Fibroblast of lung (primary cell): Measurements from ENCODE around the gene THOC5. TPM values are rescaled to one million over a fixed set of nuclear protein-coding genes. Genes with fewer than 3 reads are reported as not detected.

ENCODE experiments used
- DNase-seq, 2 donors: peaks; one replicate each; pipeline versions ENCODE4 v3.0.0 to v3.0.0-alpha.2; 2010; ENCODE audit warnings: low read depth in 2 of 2
- H2AFZ ChIP-seq: 2 replicates; pipeline ENCODE4 v1.5.1; 2012; ENCODE audit warnings: low read length, control low read depth, inconsistent platforms
- H3K27ac ChIP-seq: 2 replicates; pipeline ENCODE4 v1.5.1; 2011; ENCODE audit warnings: low read length, control low read depth; ENCODE audit not compliant: insufficient read depth
- H3K27me3 ChIP-seq: 2 replicates; pipeline ENCODE4 v1.5.1; 2011; ENCODE audit warnings: mild to moderate bottlenecking, low read length; ENCODE audit not compliant: control insufficient read depth, insufficient read depth
- H3K36me3 ChIP-seq: 2 replicates; pipeline ENCODE4 v1.5.1; 2011; ENCODE audit warnings: low read length; ENCODE audit not compliant: control insufficient read depth, insufficient read depth
- H3K4me1 ChIP-seq: 2 replicates; pipeline ENCODE4 v1.5.1; 2011; ENCODE audit warnings: low read length; ENCODE audit not compliant: control insufficient read depth, insufficient read depth; ENCODE audit errors: extremely low read depth
- H3K4me2 ChIP-seq: 2 replicates; pipeline ENCODE4 v1.5.1; 2011; ENCODE audit warnings: low read length, control low read depth; ENCODE audit not compliant: insufficient read depth; ENCODE audit errors: extremely low read depth
- H3K4me3 ChIP-seq, 4 experiments: fragments of 200-600 bp in 1 of 4; sonication (generic) in 1 of 4; replicated peaks in 1 of 4; 2 replicates each; pipeline ENCODE4 v1.5.1; 2011 to 2016; ENCODE audit warnings: low read length in 4 of 4, low read depth in 3 of 4, mild to moderate bottlenecking in 3 of 4, control low read depth in 2 of 4, inconsistent platforms in 1 of 4, mixed read lengths in 1 of 4; ENCODE audit not compliant: insufficient read depth in 1 of 4; ENCODE audit errors: control extremely low read depth in 1 of 4
- H3K79me2 ChIP-seq: 2 replicates; pipeline ENCODE4 v1.5.1; 2012; ENCODE audit warnings: mild to moderate bottlenecking, low read length, inconsistent platforms; ENCODE audit not compliant: control insufficient read depth, insufficient read depth
- H3K9ac ChIP-seq: 2 replicates; pipeline ENCODE4 v1.5.1; 2011; ENCODE audit warnings: mild to moderate bottlenecking, low read length, control low read depth; ENCODE audit not compliant: insufficient read depth
- H3K9me3 ChIP-seq: 2 replicates; pipeline ENCODE4 v1.5.1; 2012; ENCODE audit warnings: low read depth, low read length; ENCODE audit not compliant: control insufficient read depth, insufficient read depth
- H4K20me1 ChIP-seq: 2 replicates; pipeline ENCODE4 v1.5.1; 2011; ENCODE audit warnings: low read length; ENCODE audit not compliant: control insufficient read depth, insufficient read depth; ENCODE audit errors: extremely low read depth
- EZH2 ChIP-seq: IDR thresholded peaks from 2 replicates; pipeline ENCODE4 v1.5.1; 2012; ENCODE audit warnings: low read length, control low read depth, mild to moderate bottlenecking; ENCODE audit errors: missing control alignments
- polyA plus RNA-seq, 2 donors: library from polyadenylated mRNA; depleted of rRNA in 1 of 2; stranded (reverse) in 1 of 2; unstranded in 1 of 2; fragments of >200 nt; gene quantifications; 2 replicates each; pipeline ENCODE4 v1.2.1, GENCODE V29; 2011 to 2012; ENCODE audit warnings: missing spikeins in 1 of 2
- total RNA-seq: library from RNA; depleted of rRNA; stranded (reverse); fragments of >200 nt; gene quantifications from 2 replicates; pipeline ENCODE4 v1.2.1, GENCODE V29; 2014
- TF ChIP-seq, protein P1 (sequence below), 2 donors: IDR thresholded peaks in 1 of 2; conservative IDR thresholded peaks in 1 of 2; 1 replicate in 1 of 2; 2 replicates in 1 of 2; pipeline ENCODE4 v1.5.1; 2011 to 2012; ENCODE audit warnings: low read length in 2 of 2, control low read depth in 1 of 2, inconsistent platforms in 1 of 2, low read depth in 1 of 2, mild to moderate bottlenecking in 1 of 2

Gene THOC5
- total and polyA plus RNA-seq, 2 donors (not counting 1 experiment from before 2014, with no cell fraction given): 52.8 to 60.7 TPM

DNA sequence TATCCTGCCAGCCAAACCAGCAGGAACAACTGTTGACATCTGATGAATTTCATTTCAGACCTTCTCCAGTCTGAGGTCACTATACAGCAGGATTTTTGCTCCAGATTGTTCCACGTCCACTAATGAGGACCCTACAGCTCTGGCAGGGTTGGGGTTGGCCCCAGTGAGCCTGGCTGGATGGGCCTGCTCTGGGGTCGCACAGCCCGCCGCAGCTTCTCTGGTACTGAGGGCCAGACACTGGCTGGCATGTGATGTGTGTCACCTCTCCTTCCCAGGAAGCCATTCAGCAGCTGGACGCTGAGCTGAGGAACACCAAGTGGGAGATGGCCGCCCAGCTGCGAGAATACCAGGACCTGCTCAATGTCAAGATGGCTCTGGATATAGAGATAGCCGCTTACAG is 68.1 kb downstream of the THOC5 start:
- H2AFZ ChIP-seq: no peak overlapping the region
- H3K9ac ChIP-seq: no peak overlapping the region
- H3K27me3 ChIP-seq: peaks cover 16% of the 10 kb centered on the region
- no peak overlapping the region for H3K4me2 ChIP-seq
- H3K79me2 ChIP-seq: no peaks in the 10 kb centered on the region
- no peak overlapping the region for H3K27ac ChIP-seq
- no peak for DNase-seq
- no peak overlapping the region for H3K4me3 ChIP-seq
- H3K9me3 ChIP-seq: no peaks in the 10 kb centered on the region
- no peaks in the 10 kb centered on the region for H4K20me1 ChIP-seq
- no peaks in the 10 kb centered on the region for H3K4me1 ChIP-seq
- TF ChIP-seq, protein P1, sequence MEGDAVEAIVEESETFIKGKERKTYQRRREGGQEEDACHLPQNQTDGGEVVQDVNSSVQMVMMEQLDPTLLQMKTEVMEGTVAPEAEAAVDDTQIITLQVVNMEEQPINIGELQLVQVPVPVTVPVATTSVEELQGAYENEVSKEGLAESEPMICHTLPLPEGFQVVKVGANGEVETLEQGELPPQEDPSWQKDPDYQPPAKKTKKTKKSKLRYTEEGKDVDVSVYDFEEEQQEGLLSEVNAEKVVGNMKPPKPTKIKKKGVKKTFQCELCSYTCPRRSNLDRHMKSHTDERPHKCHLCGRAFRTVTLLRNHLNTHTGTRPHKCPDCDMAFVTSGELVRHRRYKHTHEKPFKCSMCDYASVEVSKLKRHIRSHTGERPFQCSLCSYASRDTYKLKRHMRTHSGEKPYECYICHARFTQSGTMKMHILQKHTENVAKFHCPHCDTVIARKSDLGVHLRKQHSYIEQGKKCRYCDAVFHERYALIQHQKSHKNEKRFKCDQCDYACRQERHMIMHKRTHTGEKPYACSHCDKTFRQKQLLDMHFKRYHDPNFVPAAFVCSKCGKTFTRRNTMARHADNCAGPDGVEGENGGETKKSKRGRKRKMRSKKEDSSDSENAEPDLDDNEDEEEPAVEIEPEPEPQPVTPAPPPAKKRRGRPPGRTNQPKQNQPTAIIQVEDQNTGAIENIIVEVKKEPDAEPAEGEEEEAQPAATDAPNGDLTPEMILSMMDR (conservative IDR thresholded peaks at IDR 0.05 in 1 of 2, IDR thresholded peaks at IDR 0.05 in 1 of 2; ENCODE audit: low read depth in 1 of 2, low read length in 2 of 2): no peak
- no peak for TF ChIP-seq EZH2
- H3K36me3 ChIP-seq: no peaks in the 10 kb centered on the region

DNA sequence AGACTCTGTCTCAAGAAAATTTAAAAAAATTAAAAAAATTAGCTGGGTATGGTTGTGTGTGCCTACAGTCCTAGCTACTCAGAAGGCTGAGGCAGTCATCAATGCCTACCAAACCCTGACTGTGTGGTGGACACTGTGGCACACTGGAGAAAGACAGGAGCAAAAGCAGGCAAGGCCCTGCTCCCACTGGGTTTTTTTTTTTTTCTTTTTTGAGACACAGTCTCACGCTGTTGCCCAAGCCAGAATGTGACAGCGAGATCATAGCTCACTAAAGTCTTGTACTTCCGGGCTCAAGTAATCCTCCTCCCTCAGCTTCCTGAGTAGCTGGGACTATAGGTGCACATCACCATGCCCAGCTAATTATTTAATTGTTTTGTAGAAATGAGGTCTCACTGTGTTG is 68.9 kb downstream of the THOC5 start:
- DNase-seq: no peak
- no peak overlapping the region for H3K4me2 ChIP-seq
- no peak overlapping the region for H3K4me3 ChIP-seq
- no peak overlapping the region for H3K27ac ChIP-seq
- no peaks in the 10 kb centered on the region for H3K9me3 ChIP-seq
- no peaks in the 10 kb centered on the region for H3K79me2 ChIP-seq
- H3K4me1 ChIP-seq: no peaks in the 10 kb centered on the region
- no peaks in the 10 kb centered on the region for H4K20me1 ChIP-seq
- H3K36me3 ChIP-seq: no peaks in the 10 kb centered on the region
- H2AFZ ChIP-seq: no peak overlapping the region
- peaks cover 24% of the 10 kb centered on the region for H3K27me3 ChIP-seq
- TF ChIP-seq, protein P1 (conservative IDR thresholded peaks at IDR 0.05 in 1 of 2, IDR thresholded peaks at IDR 0.05 in 1 of 2; ENCODE audit: low read depth in 1 of 2, low read length in 2 of 2): no peak
- no peak for TF ChIP-seq EZH2
- H3K9ac ChIP-seq: no peak overlapping the region

DNA sequence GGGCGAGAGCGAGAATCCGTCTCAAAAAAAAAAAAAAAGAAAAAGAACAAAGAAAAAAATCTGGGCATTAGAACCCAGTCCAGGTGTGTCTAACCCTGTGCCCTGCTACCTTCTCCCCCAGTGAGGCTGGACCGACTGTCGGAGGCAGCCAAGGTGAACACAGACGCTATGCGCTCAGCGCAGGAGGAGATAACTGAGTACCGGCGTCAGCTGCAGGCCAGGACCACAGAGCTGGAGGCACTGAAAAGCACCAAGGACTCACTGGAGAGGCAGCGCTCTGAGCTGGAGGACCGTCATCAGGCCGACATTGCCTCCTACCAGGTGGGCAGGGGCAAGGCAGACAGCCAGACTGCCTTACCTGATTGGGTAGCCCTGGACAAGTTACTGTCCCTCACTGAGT is 70.3 kb downstream of the THOC5 start:
- Histone ChIP-seq H3K79me2 (no peaks in the 10 kb centered on the region), H3K27ac (no peak overlapping the region), H3K4me3 (no peak overlapping the region)

More for the DNA sequence above, 70.3 kb downstream of the THOC5 start:
- no peaks in the 10 kb centered on the region for H3K36me3 ChIP-seq
- H3K9me3 ChIP-seq: no peaks in the 10 kb centered on the region
- H4K20me1 ChIP-seq: no peaks in the 10 kb centered on the region
- TF ChIP-seq EZH2: no peak
- TF ChIP-seq, protein P1 (conservative IDR thresholded peaks at IDR 0.05 in 1 of 2, IDR thresholded peaks at IDR 0.05 in 1 of 2; ENCODE audit: low read depth in 1 of 2, low read length in 2 of 2): no peak
- DNase-seq: no peak
- H3K27me3 ChIP-seq: peaks cover 34% of the 10 kb centered on the region
- H3K9ac ChIP-seq: no peak overlapping the region
- no peak overlapping the region for H3K4me2 ChIP-seq
- H3K4me1 ChIP-seq: no peaks in the 10 kb centered on the region
- no peak overlapping the region for H2AFZ ChIP-seq
